HG02852 (cell line): ENCODE results near the gene DDX49.
"Not testable (repeated sequence)": the region's sequence is repeated elsewhere in the genome, so short reads cannot be mapped to it uniquely, and the experiment has no call there.

ENCODE experiments used
- ATAC-seq: cut with Tn5 transposase; IDR thresholded peaks from one replicate; pipeline ENCODE4 v1.9.1; 2021; ENCODE audit warnings: mild to moderate bottlenecking, moderate library complexity; ENCODE audit not compliant: unreplicated experiment

Gene DDX49

DNA sequence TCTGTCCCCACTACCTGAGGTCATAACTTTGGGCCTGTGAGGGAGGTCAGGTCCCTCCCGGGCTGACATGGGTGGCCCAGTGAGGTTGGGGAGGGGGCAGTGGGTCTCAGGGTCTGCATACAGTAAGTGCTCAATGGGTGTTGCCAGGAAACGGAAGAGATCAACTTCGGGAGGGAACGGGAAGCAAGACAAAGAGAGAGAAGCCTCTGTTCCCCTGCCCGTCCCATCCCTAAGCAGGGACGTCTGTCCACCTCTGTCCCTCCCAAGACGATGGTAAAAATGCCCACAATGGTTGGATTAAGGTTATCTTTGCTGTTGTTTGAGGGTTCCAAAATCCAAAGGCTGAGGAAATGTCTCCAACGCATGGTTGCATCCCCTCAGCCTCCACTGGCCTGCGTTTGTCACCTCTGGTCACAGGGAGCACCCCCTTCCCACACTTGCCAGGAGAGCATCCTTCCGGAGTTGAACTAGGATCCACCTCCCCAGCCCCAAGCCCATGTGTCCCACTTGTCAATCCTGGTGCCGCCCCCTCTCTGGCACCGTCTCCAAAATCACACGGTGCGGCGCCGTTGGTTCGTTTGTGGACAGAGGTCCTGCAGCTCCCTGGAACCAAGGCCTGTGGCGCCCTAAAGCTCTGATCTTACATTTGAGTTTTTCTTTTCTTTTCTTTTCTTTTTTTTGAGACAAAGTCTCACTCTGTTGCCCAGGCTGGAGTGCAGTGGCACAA is 22.3 kb downstream of the DDX49 start:
- no peak for ATAC-seq

DNA sequence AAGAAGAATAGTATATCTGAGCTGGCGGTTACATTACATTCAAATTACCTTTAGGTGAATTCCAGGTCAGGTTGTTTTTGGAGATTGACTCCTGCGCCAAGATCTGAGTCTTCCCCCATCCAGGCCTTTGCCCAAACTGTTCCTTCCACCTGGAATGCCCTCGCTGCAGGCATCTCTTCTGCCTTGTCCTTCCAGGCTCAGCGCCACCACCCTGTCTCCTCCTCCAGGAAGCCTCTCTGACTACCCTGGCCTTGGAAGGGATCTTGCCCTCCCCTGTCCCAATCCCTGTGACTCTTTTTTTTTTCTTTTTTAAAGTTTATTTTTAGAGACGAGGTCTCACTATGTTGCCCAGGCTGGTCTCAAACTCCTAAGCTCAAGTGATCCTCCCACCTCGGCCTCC is 23.2 kb downstream of the DDX49 start:
- no peak for ATAC-seq

DNA sequence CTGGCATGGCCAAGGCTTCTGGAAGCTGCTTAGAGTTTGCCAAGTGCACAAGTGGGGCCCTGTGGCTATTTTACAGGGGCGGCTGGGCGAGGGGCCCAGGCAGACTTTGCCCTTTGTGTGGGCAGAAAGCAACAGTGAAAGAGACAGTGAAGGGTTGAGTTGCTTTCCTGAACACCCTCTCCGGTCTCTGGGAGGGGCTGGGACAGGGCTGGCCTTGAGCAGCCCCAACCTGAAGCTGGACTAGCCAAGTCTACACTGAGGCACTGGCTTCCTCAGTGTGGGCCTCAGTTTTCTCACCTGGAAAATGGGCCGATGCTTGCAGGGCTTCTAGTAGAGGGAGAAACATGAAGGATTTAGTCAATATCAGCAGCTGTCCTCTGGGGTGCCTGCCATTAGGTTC is 23.9 kb downstream of the DDX49 start:
- ATAC-seq = no peak

DNA sequence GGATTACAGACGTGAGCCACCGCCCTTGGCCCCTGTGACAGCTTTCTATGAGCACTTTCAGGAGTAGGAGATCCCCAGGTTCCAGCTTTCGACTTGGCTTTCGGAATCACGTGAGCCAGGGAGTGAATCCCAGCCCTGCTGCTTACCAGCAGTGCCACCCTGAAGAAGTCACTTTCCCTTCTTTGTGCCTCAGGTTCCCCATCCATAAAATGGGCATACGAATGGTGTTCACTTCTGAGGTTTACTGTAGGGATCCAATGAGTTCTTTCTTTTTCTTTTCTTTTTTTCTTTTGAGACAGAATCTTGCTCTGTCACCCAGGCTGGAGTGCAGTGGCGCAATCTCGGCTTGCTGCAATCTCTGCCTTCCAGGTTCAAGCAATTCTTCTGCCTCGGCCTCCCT is 25.8 kb downstream of the DDX49 start:
- ATAC-seq = no peak

DNA sequence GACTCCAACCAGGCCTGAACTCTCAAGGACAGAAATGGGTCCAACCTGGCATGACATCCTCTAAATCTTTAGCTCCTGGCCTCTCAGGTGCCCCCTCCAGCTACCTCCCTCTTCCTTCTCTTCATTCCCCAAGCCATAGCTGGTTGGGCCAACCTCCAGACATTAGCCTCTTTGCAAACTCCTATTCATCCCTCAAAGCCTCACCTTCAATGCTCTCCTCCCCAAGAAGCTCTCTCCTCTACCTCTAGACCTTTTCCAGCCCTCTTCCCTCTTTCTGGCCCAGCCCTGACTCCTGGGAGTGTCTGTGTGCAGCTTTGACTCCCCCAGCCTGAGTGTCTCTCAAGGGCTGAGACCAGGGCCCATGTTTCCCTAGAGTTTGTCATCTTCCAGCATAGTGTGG is 26.8 kb downstream of the DDX49 start:
- ATAC-seq = no peak

DNA sequence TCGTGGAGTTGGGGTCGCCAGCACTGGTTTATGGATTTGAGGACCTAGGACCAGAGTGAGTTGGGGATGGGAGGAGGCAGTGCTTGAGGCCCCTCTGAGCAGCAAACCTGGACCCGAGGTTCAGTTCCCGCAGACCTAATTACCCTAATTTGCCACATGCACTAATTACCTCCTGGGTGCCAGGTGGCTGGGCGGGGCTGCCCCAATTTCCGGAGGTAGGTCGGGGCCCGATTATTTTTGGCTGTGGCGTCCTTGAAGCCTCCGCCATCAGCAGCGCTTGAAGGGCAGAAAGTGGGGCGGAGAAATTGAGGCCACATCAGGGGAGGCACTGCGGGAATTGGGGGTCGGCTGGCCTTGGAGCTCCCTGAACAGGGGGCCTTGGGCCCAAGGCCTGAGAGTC is 27.4 kb downstream of the DDX49 start:
- no peak for ATAC-seq

DNA sequence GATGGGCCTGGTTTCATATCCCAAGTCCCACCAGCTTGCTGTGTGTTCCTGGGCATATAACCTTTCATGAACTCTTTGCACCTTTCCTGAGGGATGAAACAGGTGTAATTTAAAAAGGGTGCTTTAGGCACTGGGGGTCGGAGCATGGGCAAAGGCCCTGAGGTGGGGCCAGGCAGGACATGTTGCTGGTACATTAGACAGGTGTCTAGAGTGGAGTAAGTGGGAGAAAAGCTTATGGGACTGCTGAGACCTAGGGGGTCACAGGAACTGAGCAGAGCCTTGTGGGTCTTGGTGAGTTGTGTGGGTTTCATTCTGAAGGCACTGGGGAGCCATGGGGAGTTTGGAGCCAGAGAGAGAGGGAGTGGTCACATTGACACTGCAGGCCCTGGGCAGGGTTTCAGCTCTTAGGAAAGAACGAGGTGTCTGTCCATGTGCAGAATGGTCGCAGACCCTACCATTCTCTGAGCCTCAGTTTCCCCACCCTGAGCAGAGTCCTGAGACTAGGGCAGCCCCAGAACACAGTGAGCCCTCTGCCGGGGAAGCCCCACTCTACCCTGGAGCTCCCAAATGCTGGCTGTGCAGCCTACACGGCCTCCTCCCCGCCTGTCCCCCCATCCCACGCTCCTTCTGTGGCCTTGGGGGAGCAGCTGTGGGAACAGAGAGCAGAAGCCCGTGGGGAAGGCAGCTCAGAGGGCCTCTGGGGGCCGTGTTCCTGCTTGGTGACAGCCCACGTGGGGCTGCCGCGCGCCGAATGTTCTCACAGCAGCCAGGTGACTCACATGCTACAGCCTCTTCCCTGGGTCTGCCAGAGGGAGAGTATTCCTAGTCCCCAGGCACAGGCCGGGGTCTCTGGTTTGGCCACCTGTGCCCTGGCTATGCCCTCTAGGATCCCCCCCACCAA is 28.8 kb downstream of the DDX49 start:
- no peak for ATAC-seq

DNA sequence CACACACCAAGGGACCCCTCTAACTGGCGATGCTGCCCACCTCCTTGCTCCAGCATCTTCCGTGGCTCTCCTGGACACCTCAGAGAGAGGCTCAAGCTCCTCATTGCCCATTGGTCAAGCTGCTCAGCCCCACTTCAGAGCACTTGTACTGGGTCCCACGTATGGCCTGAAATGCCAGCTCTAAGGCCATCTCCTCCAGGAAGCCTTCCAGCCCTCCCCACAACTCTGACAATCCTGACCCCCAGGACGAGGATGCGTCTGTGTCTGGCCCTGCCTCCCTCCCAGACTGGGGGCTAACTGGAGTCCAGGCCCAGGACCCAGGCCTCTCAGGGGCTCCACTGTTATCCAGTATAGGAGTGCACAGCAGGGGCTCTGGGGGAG is 29.5 kb downstream of the DDX49 start:
- ATAC-seq = no peak

DNA sequence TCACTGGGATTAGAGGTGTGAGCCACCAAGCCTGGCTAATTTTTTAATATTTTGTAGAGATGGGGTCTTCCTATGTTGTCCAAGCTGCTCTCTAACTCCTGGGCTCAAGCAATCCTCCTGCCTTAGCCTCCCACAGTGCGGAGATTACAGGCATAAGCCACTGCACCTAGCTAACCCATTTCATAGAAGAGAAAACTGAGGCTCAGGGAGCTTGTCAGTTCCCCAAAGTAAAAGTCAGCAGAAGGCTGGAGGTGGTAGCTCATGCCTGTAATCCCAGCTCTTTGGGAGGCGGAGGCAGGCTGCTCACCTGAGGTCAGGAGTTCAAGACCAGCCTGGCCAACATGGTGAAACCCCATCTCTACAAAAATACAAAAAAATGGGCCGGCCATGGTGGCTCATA is 30.3 kb downstream of the DDX49 start:
- ATAC-seq = no peak

DNA sequence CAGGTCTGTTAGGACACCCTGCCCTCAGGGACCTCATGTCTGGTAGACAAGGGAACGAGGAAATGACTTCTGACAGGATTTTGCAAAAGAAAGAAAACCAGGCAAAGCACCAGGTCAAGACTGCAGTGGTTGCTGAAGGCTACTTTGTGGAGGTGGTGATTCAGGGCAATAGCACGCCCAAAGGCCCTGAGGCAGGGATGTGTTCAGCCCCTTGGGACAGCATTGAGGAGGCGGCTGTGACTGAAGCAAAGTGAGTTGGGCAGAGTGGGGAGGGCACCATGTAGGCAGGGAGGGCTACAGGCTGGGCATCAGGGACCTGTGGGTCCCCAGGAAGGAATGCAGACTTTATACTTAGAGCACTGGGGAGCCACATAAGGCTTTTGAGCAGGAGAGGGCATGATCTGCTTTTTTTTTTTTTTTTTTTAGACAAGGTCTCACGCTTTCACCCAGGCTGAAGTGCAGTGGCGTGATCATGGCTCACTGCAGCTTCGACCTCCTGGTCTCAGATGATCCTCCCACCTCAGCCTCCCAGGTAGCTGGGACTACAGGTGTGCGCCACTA is 32.3 kb downstream of the DDX49 start:
- no peak for ATAC-seq

DNA sequence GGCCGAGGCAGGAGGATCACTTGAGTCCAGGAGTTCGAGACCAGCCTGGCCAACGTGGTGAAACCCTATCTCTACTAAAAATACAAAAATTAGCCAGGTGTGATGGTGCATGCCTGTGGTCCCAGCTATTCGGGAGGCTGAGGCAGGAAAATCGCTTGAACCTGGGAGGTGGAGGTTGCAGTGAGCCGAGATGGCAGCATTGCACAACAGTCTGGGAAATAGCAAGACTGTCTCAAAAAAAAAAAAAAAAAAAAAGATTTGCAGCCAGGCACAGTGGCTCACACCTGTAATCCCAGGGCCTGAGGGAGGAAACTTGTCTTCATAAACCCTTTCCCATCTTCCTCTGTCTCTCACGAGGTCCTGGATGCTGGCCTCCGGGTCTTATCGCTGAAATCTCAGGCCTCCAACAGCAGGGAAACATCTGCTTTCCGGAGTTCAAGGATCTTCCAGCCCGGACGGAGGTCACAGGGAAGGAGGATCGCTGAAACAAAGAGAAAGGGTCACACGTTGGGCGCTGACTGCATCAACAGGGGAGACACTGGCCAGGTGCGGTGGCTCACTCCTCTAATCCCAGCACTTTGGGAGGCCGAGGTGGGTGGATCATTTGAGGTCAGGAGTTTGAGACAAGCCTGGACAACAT is 33.0 kb downstream of the DDX49 start:
- ATAC-seq = not testable (repeated sequence)

DNA sequence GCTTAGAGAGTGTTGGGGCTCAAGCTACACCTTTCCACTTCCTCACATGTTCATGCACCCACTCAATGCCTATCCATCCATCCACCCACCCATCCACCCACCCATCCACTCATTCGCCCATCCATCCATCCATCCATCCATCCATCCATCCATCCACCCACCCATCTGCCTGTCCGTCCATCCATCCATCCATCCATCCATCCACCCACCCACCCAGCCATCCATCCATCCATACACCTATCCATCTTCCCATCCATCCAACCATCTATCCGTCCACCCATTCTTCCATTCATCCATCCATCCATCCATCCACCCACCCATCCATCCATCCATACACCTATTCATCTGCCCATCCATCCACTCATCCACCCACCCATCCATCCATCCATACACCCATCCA is 34.6 kb downstream of the DDX49 start:
- no peak for ATAC-seq

DNA sequence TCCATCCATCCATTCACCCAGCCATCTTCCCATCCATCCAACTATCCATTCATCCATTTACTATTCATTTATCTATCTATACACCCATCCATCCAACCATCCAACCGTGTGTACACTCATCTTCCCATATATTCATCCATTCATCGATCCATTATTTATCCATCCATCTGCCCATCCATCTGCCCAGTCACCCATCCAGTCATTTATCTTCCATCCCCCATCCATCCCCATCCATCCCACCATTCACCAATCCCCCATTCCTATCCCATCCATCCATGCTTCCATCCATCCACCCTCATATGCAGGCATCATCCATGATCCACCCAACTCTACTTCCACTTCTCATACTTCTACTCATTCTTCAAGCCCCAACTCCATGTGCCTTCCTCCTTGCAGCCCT is 35.5 kb downstream of the DDX49 start:
- no peak for ATAC-seq

DNA sequence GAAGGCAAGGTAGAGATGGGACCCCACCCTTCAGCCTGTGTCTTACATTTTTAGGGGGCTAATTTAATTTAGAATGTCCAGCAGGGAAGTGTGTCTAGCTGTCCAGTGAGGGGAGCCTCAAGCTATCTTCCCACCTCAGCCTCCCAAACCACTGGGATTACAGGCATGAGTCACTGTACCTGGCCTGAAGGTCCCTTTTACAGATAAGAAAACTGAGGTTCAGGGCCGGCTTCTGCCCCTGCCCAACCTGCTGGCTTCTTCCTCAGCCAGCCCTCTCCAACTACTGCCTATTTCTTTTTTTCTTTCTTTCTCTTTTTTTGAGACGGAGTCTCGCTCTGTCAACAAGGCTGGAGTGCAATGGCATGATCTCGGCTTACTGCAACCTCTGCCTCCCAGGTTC is 40.9 kb downstream of the DDX49 start:
- no peak for ATAC-seq

DNA sequence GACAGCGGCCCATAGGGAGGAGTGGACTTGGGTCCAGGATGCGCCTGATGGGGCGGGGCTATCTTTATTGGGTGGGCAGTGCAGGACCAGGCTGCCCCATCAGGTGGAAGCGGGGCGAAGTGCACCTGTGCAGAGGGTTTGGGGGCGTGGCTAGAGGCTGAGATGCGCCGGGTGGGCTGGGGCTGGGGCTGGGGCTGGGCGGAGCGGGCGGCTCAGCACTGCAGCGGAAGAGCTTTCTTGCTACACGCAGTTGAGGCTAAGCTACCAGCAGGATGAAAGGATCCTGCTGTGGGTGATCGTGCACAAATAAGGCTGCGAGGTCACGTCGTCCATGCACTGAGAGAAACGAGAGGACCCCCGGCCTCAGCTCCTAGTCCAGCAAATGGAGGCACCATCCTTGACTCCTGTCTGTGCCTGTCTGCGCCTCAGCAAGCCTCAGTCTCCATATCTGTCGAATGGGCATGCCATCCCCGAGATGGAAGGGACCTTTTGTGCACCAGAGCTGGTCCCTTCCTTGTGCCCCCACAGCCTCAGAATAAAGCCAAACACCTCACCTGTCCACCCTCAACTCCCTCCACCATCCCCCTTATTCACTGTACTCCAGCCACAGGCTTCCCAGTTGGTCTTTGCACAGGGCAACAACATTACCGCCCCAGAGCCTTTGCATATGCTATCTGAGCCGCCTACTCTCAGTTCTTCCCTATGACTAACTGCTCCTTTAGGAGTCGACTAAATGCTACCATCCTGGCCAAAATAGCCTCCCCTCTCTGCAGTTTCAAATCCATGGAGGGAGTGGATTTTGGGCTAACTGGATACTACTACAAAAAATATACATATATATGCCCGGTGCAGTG is 42.5 kb downstream of the DDX49 start:
- no peak for ATAC-seq

DNA sequence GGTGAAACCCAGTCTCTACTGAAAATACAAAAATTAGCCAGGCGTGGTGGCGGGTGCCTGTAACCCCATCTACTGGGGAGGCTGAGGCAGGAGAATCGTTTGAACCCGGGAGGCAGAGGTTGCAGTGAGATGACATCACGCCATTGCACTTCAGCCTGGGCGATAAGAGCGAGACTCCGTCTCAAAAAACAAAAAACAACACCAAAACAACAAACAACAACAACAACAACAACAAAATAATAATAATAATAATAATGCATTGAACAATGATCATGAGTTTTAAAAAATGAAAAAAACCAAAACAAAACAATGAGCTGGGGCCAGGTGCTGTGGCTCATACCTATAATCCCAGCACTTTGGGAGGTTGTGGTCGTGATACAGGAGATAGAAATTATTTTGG is 44.6 kb downstream of the DDX49 start:
- ATAC-seq = no peak

DNA sequence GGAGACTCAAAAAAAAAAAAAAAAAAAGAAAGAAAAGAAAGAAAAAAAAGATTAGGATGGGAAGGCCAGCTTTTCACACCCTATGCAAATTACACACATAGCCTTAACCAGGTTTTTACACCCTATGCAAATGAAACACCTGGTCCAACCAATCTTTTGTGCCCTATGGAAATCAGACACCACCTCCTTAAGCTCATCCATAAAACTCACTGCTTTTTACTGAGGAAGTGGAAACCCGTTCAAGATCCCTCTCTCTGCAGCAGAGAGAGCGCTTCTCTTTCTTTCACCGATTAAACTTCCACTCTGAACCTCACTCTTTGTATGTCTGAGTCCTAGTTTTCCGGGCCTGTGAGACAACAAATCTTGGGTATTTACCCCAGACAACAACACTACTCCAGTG is 46.8 kb downstream of the DDX49 start:
- no peak for ATAC-seq

DNA sequence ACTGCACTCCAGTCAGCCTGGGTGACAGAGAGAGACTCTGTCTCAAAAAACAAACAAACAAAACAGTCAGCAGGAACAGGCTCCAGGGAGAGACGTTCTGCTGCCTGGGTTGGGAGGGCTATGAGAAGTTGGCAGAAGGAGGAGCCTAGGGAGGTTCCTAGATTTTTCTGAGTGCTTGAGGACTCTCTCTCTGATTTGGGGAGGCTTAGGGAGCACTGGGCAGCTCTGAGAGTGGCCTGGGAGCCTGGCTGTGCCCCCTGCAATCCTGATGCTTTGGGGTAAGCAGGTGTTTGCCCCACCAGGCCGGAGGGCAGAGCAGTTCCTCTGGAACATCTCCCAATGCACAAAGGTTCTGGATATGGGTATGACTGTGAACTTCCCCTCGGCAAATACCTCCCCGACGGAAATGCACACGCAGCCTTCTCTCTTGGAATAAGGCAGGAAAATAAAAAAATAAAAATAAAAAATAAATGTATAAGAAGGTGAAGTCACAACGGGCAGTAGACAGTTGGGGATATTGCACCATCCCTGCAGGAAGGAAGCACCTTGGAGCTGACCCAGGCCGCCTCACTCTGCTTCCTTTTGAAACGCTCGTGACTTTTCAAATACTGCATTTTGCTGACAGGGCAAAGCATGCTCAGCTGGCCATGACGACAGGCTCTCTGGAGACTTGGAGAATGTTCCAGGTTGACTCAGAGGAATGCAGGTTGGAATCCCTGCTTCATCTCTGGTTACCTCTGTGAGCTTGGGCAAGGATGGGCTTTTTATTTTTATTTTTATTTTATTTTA is 48.0 kb downstream of the DDX49 start:
- no peak for ATAC-seq

DNA sequence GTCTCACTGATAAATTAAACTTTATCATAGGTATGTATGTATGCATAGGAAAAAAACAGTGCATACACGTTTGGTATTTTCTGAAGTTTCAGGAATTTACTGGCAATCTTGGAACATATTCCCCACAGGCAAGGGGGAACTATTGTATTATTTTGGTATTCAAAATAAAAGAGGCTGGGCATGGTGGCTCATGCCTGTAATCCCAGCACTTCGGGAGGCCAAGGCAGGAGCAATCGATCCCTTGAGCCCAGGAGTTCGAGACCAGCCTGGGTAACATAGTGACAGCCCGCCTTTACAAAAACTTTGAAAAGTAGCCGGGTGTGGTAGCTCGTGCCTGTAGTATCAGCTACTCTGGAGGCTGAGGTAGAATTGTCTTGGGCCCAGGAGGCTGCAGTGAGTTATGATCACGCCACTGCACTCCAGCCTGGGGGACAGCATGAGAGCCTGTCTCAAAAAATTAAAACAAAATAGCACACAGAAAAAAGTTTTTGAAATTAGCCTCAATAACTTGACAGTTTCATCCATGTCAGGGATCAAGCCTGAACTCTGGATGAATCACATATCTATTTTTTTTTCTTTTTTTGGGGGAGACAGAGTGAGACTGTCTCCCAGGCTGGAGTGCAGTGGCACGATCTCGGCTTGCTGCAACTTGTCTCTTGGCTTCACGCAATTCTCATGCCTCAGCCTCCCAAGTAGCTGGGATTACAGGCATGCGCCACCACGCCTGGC is 50.6 kb downstream of the DDX49 start:
- ATAC-seq = no peak
